Measurements from ENCODE around the gene PTCH2.

The PTCH2 gene

DNA sequence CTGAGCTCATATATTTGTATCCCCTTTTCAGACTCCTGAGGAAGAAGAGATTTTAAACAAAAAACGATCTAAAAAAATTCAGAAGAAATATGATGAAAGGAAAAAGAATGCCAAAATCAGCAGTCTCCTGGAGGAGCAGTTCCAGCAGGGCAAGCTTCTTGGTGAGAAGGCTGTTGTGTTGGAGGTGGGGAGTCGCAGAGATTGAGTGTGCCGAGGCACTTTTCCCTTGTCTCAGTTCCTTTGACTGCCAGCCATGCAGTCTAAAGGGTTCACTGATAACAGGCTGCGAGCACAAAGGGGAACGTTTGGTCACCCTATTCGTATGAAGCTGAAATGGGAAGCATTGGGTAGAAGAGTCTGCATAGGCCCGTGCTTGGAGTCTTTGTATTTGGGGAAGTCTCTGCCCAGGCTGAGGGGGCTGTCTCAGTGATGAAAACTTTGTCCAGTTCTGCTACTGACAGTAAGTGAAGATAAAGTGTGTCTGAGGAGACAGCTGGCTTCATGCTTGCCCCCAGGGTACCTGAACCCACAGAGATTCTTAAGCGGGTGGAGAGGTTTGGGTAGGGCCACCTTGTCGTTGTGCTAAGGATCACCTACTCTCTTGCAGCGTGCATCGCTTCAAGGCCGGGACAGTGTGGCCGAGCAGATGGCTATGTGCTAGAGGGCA, 65.0 kb downstream of the PTCH2 start:
- DNase-seq (ENCODE audit: low spot score) = no peak

DNA sequence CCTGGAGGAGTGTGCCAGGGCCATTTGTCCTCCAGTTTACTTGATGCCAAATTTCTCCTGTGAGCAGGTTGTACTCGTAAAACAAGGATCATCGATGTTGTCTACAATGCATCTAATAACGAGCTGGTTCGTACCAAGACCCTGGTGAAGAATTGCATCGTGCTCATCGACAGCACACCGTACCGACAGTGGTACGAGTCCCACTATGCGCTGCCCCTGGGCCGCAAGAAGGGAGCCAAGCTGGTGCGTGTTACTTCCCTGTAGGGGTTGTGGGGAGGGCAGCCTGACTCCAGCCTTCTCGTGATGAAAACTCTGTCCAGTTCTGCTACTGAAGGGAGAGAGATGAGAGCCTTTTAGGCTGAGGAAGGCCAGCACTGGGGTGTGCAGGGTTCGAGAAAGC, 65.5 kb downstream of the PTCH2 start:
- DNase-seq (ENCODE audit: low spot score) = no peak

DNA sequence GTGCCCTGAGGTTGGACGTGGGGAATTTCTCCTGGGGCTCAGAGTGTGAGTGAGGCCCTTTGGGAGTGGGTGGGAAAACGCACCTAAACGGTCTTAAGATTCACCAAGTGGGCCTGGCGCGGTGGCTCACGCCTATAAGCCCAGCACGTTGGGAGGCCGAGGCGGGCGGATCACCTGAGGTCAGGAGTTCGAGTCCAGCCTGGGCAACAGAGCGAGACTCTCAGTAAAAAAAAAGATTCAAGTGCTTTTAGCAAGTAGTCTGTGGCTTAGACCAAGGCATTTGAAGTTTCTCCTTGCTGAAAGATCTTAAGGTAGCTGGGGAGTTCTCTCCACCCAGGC, 66.4 kb downstream of the PTCH2 start:
- no peak for DNase-seq (ENCODE audit: low spot score)

DNA sequence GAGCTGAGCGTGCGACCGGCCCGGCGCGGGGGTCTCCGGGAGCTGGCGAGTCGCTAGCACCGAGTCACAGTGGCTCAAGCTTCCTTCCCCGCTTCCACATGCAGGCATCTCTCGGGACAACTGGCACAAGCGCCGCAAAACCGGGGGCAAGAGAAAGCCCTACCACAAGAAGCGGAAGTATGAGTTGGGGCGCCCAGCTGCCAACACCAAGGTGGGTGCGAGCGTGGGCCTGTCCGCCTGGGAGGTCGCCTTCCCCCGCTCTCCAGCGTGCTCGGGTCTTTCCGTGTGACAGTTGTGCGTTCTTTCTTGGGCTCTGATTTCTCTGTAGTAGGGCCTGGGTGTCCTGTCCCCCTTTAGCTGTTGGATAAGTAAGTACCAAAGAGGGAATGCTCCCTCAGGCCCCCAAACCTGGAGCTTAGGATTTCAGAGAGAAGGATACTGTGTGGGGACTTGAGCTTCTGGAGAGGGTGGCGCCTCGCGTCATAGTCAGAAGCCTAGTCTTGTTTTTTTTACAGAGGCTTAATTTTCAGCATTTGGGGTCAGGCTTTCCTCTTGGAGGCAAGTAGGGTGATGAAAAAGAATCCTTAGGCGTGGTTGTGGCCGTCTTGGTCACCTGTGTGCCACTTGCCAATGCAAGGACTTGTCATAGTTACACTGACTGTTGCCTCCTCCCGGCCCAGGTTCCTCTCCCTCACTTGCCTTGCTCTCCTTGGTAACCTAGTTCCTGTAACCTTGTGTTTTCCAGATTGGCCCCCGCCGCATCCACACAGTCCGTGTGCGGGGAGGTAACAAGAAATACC, 66.9 kb downstream of the PTCH2 start:
- no peak for DNase-seq (ENCODE audit: low spot score)

DNA sequence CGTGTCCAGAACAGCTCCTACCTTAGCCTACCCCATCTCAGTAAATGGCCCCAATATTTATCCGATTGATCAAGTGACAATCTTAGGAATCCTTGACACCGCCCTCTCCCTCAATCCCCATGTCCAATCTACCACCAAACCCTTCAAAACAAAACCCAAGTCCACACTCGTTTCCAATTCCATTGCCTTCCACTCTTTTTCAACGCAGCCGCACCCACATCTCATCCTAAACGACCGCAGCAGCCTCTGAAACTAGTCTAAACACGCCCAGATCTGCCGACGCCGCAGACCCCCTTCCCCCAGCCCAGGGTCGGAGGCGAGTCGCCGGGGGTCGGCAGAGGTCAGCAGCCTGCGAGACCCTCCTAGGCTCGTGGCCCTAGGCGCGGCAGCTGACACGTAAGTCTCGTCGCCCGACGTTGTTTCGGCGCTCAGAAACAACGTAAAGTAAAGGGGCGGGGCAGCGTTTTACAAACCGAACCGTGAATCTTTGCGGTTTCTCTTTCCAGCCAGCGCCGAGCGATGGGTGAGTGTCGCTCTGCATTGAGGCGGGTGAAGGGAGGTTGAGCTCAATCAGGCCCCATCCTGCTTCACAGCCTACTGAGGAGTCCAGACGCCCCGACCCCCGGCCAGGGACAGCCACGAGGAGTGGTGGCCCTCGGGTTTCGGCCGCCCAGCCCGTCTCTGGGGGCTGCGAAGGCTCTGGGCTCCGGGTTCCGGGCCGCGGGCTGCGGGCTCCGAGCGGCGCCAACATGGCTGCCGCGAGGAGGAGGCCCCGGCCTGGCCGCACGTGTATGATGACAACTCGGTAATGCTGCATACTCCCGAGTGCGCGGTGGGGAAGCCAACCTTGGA, 67.7 kb downstream of the PTCH2 start, which contains the start of gene RPS8:
TSS of gene RPS8 (plus strand) at position 463 of the 852 bp plus-strand sequence. CDS start at position 520, 57 bp downstream.
- DNase-seq (ENCODE audit: low spot score) = peak; percentile 94

All from hematopoietic multipotent progenitor cell treated with erythropoietin and hydrocortisone succinate and interleukin-3 and kit ligand, for 15 days (in vitro differentiated cells).